GM21576 (cell line): Measurements from ENCODE around the gene FBXO31.

Source experiments
- ATAC-seq: cut with Tn5 transposase; IDR thresholded peaks from one replicate; pipeline ENCODE4 v1.9.1; 2021; ENCODE audit warnings: mild to moderate bottlenecking, moderate library complexity; ENCODE audit not compliant: unreplicated experiment

The FBXO31 gene

GRCh38 chr16:87330646-87331045 lies 52.9 kb downstream of the FBXO31 start:
- ATAC-seq, result no peak

- no peak for ATAC-seq
Observed at GRCh38 chr16:87330257-87330624, 53.3 kb downstream of the FBXO31 start.

GRCh38 chr16:87329436-87330256 lies 53.9 kb downstream of the FBXO31 start:
- no peak for ATAC-seq

GRCh38 chr16:87328846-87329245 lies 54.7 kb downstream of the FBXO31 start:
- ATAC-seq, result no peak

GRCh38 chr16:87327798-87328495 lies 55.6 kb downstream of the FBXO31 start:
- ATAC-seq, result no peak

DNA sequence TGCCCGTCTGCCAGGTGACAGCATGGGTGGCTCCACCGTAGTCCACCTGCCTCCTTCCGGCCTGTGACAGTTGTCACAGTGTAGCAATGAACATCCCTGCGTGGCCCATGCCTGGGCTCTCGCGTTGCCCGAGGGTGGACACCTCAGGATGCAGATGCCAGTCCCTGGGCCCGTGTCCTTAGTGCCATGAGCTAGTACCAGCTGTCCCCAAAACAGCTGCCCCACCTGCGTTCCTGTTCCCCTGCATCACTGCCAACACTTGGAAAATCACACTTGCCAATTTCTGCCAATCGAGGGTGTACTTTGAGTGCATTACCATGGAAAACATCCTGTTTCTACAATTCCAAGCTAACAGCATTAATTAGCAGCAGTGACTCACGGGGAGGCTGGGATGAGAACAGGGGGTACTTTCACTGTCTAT lies 57.4 kb downstream of the FBXO31 start:
- no peak for ATAC-seq

GRCh38 chr16:87325423-87325858 lies 58.1 kb downstream of the FBXO31 start:
- ATAC-seq, result no peak

- ATAC-seq, result no peak
Observed at GRCh38 chr16:87324411-87325275, 58.9 kb downstream of the FBXO31 start.

GRCh38 chr16:87323727-87324410 lies 59.7 kb downstream of the FBXO31 start:
- ATAC-seq, result no peak

DNA sequence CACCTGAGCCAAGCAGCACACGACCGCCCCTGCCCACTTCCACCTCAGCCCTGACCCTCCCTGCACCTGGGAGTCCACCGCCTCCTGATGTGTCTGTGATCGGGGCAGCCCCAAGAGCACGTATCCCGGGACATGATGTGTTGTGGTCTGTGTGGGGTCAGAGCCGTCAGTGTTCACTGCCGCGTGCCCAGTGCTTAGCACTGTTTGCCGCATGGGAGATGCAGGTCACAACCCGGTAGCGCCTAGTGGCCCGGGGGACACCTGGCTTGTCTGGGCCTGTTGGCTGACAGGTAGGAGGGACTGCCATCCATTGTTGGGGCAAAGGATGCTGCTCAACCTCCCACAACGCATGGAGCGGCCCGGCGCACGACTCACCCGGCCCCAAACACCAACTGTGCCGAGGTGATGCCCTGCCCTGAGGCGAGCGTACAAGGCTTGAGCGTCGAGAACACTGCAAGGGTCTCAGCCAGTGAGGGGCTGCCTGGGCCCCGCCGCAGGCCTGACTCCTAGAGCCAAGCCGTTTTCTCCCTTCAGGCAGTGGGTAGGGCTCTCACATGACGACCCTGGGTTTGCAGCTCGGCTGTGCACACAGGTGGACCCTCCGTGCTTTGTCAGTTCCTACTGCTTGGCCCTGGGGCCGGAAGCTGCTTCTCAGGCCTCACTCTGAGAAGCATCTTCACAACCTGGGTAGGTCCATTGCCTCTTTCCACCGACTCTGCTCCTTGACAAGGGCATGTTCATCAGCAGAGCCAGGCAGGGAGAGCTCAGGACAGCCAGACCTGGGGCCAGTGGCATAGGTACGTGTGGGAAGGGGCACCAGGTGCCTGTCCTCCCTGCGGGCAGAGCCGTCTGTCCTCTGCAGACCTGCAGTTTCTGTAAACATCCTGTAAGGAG lies 60.5 kb downstream of the FBXO31 start:
- ATAC-seq, result no peak

DNA sequence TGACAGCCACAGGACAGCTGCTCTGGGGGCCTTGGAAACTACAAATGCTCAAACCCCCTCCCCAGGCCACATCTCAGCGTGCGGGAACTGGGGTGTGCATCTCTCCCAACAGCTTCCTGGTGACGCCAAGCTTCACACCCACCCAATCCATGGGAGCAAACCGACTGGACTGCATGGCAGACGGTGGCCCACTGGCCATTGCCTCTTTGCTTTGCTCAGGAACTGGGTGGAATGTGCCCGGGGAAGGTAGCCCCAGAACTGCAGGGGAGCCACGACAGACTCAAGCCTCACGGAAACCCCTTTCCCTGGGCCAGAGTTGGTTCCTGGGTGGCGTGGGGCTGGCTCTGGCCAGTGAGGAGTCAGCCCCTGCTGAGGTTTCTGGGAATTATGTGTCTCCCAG lies 61.2 kb downstream of the FBXO31 start:
- no peak for ATAC-seq

DNA sequence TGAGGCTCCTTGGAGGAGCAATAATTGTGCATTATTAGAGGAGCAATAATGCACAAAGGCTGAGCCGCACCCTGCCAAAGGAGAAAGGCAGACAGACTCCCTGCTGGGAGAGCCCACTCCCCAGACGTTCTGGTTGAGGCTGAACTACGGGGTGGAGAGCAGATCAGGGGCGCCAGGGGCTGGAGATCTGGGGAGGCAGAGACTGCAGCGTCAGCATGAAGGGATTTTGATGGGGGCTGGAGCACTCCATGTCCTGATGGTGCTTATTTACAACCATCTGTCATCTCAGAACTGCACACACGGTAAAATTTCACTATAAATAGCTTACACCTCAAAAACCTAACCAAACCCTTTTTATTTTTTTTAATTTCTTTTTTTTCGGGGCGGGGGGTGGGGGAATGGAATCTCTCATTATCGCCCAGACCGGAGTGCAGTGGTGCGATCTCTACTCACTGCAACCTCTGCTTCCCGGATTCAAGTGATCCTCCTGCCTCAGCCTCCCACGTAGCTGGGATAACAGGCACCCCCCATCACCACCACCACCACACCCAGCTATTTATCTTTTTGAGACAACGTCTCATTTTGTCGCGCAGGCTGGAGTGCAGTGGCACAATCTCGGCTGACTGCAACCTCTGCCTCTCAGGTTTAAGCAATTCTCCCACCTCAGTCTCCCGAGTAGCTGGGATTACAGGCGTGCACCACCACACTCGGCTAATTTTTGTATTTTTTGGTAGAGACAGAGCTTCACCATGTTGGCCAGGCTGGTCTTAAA lies 62.1 kb downstream of the FBXO31 start:
- no peak for ATAC-seq

DNA sequence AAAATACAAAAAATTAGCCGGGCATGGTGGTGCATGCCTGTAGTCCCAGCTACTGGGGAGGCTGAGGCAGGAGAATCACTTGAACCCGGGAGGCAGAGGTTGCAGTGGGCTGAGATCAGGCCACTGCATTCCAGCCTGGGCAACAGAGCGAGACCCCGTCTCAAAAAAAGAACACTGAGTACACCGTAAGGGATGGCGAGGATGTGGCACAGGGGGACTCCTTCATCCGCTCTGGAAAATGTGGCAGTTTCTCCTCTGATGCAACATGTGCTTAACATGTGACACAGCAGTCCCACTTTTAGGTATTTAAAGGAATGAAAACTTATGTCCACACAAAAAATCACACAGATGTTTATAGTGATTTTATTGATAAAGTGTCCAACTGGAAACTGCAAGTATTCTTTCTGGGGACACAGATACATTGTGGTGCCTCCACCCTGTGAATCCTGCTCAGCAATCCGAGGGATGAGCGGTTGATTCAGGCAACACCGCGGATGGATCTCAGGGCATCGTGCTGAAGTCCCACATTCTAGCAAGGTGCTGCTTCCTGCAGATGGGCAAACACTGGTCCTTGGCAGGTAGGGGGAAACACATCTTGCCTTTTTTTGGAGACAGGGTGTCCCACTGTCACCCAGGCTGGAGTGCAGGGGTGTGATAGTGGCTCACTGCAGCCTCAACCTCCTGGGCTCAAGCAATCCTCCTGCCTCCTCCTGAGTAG lies 62.9 kb downstream of the FBXO31 start:
- ATAC-seq, result no peak

- ATAC-seq, result no peak
Observed at GRCh38 chr16:87319997-87320491, 63.5 kb downstream of the FBXO31 start.

- ATAC-seq, result no peak
Observed at GRCh38 chr16:87319011-87319410, 64.6 kb downstream of the FBXO31 start.

GRCh38 chr16:87317750-87318644 lies 65.6 kb downstream of the FBXO31 start:
- no peak for ATAC-seq
